DLD1 (cell line): Measurements from ENCODE around the gene ITGB8.

Source experiments
- in situ Hi-C: cut with HindIII; loops from 2 replicates; pipeline ENCODE4 v1.10.0; 2017; ENCODE audit warnings: low sequenced_read_pairs

ITGB8 gene

GRCh38 chr7:20306180-20306946 is 24.3 kb upstream of the ITGB8 start:
- in situ Hi-C loops = loop anchor here (25.0 kb wide), 1 partner anchor 544 kb away; the partner anchor contains the start of gene TMEM196

DNA sequence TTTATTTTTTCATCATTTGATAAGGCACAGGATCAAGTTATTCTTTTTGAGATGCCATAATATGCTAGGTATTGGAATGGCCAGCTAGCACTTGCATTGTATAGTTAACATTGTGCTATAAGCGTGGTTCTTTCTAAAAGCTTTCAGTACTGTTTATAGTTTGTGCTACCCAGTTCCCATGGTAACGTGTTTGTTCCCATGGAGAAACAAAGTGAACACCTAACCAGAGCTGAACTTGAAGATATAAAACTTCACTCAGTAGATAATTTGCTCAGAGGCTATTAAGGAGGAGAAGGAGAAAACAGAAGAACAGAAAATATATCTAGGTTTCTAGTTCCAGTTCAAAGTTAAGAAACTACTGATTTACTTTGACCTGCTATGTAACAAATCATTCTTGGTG is 23.6 kb upstream of the ITGB8 start:
- in situ Hi-C loops = loop anchor here (25.0 kb wide), 1 partner anchor 545 kb away; the partner anchor contains the start of gene TMEM196

DNA sequence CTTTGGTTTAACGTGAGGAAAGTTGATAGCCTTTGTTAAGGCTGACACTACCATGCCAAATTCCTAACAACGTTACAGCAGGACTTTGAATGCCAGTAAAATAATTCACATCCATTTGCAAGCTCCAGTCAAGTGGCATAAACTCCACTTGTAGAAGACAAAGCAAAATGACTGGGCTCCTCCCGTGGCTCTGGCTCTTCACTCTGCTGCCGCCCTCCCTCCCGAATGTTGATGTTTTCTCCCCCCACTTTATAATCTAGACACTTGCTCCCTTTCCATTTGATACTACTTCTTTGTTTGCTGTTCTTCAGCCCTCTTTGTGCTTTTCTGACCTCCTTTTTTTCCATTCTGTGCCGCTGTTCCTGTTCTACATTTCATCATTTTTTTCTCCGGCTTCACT is 22.8 kb upstream of the ITGB8 start:
- in situ Hi-C loops = loop anchor here (25.0 kb wide), 1 partner anchor 546 kb away; the partner anchor contains the start of gene TMEM196

DNA sequence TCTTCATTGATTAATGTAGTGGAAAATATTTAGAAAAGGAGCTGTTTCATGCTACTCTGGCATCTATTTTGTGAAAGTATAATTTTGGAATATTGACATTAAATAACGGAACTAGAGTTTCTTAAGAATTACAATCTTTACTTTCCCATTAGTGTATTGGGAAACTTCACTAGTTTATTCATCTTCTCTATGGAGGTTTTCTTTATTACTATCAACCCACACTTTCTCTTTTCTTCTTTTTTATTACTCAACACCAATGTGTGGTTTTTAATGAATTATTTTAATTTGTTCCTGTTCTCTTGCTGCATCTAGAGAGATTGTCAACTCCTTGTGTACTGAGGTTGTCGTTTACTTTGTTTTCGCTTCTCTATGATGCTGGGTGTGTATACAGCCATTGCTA is 20.4 kb upstream of the ITGB8 start:
- in situ Hi-C loops = loop anchor here (25.0 kb wide), 1 partner anchor 548 kb away; the partner anchor contains the start of gene TMEM196

DNA sequence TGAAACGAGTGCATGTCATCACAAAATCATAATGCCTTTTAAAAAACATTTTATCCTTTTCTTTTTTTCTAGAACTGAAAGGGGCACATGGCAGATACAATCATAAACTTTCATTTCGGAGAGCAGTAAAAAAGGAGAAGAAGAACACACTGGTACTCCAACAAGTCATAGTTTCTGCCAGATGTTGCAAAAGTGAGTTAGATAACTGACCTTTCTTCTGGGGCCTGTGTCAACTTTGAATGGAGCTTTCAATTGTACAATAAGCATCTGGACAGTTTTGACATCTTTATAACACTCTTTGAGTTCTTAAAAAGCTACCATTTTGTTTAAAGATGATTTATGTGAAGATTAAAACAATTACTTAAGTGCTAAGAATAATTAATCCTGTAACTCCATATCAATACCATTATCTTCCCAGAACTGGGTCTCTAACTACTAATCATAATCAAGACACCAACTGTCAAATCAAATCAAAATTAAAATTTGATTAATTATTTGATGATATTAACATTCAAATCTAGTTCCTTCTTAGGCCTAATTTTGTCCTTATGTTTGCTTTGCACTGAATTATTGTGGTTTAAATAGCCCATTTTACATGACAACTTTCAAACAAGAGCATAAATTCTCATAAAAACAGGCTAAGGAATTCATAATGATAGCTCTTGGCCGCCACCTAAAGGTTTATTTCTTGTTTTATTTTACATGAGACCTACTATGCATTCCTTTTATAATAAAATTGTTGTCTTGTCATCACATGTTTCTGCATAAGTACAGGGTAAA is 19.5 kb upstream of the ITGB8 start:
- in situ Hi-C loops = loop anchor here (25.0 kb wide), 1 partner anchor 549 kb away; the partner anchor contains the start of gene TMEM196

DNA sequence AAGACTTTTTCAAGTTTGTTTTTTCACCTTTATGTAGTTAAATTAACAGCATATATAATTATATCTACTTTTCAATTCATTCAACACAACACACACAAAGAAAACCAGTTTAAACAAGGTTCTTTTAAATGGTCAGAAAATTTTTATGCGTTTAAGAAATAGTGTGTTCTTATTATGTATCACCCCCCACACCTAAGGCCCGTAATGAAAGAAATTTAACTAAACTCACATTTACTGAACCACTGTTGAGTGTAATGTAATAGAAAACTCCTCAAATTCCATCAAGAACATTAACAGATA is 19.0 kb upstream of the ITGB8 start:
- in situ Hi-C loops = loop anchor here (25.0 kb wide), 1 partner anchor 549 kb away; the partner anchor contains the start of gene TMEM196

GRCh38 chr7:20312562-20312961 is 18.1 kb upstream of the ITGB8 start:
- in situ Hi-C loops = loop anchor here (25.0 kb wide), 1 partner anchor 550 kb away; the partner anchor contains the start of gene TMEM196

DNA sequence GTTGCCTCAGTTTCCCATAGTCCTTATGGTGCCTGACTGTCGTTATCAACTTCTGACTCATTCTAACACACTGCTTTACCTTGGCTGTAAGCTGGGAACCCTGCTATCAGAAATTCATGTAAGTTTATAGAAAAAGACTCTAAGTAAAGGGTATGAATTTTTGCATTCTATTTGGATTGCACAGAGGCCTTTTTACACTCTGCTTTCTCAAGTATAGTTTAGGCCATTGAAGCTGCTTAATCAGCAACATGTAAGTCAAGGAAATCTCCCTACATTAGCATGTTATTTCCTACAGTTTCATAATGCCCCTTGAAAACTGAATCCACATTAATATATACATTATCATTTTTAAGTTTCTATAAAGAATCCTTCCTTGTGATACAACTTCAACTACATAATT is 17.1 kb upstream of the ITGB8 start:
- in situ Hi-C loops = loop anchor here (25.0 kb wide), 1 partner anchor 551 kb away; the partner anchor contains the start of gene TMEM196

DNA sequence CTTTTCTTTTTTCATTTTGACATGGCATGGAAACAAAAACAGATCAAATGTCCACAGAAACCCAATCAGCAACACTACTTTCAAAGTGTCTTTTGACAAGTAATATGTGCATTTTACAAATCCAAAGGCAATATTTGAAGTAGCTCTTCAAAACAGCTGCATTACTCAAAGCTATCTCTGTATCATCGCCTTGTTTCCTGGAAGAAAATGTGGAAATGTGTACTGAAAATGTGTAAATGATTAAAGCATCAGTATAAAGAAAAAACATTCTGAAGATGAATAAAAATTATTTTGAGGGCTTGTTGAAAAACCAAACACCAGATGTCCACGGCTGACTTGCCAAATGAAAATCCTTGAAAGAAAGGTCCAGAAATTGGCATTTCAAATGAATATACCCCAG is 16.5 kb upstream of the ITGB8 start:
- in situ Hi-C loops = loop anchor here (25.0 kb wide), 1 partner anchor 552 kb away; the partner anchor contains the start of gene TMEM196

DNA sequence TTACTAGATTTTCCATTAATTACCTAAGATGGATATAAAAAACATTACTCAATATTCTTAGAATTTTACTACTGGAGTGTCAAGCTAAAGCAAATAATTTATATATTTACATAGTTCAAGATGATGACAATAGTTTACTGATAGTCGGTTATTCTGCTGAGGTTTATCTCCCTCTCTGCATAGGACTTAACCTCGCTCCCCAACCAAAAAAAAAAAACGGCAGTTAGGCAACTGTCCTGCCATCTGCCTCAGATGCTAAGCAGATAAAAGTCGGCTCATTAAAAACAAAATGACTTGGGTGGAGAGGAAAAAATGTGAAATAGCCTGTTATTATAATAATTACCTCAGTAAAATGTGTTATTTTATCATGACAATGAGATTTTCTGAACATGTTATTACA is 14.0 kb upstream of the ITGB8 start:
- in situ Hi-C loops = loop anchor here (25.0 kb wide), 1 partner anchor 554 kb away; the partner anchor contains the start of gene TMEM196

DNA sequence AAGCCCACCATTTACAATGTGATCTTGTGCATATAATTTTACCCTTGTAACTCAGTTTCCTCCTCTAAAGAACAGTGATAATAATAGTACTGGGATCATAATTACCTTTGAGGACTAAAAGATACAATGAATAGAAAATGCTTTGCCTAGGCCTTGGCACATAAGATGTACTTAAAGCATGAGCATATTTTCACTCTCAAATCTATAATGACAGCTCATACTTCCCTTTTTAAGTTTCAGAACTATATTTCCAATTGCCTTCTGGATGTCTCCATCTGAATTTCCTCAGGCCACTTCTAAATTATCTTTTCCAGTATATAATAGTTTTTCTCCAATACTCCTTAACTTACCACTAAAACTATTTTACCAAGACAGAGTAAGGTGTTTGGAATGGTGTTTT is 13.3 kb upstream of the ITGB8 start:
- in situ Hi-C loops = loop anchor here (25.0 kb wide), 1 partner anchor 555 kb away; the partner anchor contains the start of gene TMEM196

GRCh38 chr7:20318933-20319332 is 11.8 kb upstream of the ITGB8 start:
- in situ Hi-C loops = loop anchor here (25.0 kb wide), 1 partner anchor 557 kb away; the partner anchor contains the start of gene TMEM196

DNA sequence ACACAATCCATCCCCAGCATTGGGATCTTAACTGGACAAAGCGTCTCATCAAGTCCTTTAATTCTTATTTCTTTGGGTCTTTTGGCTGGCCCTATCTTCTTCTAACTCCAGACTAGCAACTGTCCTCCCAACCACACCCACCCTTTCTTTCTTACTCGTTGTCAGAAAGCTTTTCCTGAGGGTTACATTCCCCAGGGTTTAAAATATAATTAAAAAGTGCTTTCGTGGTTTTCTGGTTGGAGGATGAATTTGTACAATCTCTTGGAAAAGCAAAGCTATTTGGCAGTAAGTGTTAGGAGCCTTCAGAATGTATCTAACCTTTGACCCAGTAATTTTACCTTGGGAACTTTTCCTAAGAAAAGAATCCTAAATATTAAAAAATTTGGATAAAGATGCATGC is 10.4 kb upstream of the ITGB8 start:
- in situ Hi-C loops = loop anchor here (25.0 kb wide), 1 partner anchor 558 kb away; the partner anchor contains the start of gene TMEM196

- in situ Hi-C loops = loop anchor here (25.0 kb wide), 1 partner anchor 558 kb away; the partner anchor contains the start of gene TMEM196
Observed at GRCh38 chr7:20320786-20321185, 9.9 kb upstream of the ITGB8 start.

DNA sequence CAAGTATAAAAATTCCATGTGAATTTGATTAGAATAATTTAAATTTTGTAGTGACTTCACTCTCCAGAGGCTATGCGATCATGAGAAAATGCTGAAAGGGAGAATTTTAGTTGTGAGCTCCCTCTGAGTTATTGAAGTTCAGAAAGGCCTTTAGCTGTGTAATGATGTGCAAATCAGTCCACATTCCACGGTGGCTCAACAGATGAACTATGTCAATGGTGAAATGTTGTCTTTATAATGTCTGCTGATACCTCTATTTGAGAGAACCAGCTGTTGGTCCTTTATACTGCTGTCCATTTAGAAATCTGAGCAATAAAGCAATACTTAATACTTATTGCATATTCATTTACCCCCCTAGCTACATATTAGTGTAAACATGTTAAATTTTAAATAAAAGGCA is 7.1 kb upstream of the ITGB8 start:
- in situ Hi-C loops = loop anchor here (25.0 kb wide), 1 partner anchor 561 kb away; the partner anchor contains the start of gene TMEM196

DNA sequence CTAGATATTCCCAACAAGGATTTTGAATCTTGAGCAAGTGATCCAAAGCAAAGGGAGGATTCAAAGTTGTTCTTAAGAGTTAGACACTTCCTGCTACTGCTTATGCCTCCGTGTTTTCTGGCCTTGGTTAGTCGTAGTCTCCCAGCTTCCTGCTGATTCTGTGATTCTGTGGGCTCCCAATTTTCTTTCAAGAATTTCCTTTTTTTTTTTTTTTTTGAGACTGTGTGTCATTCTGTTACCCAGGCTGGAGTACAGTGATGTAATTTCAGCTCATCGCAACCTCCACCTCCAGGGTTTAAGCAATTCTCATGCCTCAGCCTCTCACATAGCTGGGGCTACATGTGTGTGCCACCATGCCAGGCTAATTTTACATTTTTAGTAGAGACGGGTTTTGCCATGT is 4.4 kb upstream of the ITGB8 start:
- in situ Hi-C loops = no loop called here

GRCh38 chr7:20327055-20327454 is 3.6 kb upstream of the ITGB8 start:
- in situ Hi-C loops = no loop called here

DNA sequence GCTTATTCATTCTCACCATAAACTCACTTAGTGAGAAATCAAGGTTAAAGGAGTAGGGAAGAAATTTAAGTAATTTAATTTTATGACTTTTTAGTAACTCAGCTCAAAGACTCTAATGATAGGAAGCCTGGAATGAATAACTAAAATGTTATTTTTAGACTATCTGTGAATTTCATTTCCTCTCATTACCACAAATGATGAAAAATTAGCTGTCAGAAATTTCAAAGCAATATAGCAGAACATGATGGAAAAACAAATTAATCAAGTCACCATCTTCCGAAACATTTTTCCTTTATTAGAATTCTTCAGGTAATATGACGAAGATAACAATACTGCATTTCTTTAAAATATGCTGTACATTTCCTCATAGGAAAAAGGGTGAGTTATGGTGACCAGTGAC is 2.7 kb upstream of the ITGB8 start:
- in situ Hi-C loops = no loop called here

DNA sequence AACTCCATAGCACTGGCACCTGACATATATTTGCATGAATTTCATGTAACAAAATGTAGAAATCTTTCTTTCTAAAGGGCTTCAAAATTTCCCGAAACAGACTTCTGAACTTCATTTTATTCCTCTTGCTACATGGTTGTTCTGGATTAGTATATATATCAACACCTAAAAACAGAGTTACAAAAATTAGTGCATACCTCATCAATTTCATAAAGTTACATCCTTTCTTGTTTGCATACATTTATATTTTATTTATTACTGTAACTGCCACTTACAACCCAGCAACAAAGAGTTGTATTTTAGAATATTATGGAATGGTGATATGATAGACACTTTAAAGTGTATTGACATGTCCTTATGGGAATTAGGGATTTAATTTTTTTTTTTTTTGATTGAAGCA is 2.0 kb upstream of the ITGB8 start:
- in situ Hi-C loops = no loop called here

- in situ Hi-C loops = no loop called here
Observed at GRCh38 chr7:20329389-20330238, 1.1 kb upstream of the ITGB8 start.
